Measurements from ENCODE around the gene MAGT1. TPM values are rescaled to one million over a fixed set of nuclear protein-coding genes. Genes with fewer than 3 reads are reported as not detected.
A peak's percentile ranks its signal among the peaks of the same experiment; 100 is the strongest.
"Not testable (repeated sequence)": the region's sequence is repeated elsewhere in the genome, so short reads cannot be mapped to it uniquely, and the experiment has no call there.

Gene MAGT1
- 133 and 198 TPM in 2 replicates for total RNA-seq (2014; rRNA removed; shearing (Covaris generic))

DNA sequence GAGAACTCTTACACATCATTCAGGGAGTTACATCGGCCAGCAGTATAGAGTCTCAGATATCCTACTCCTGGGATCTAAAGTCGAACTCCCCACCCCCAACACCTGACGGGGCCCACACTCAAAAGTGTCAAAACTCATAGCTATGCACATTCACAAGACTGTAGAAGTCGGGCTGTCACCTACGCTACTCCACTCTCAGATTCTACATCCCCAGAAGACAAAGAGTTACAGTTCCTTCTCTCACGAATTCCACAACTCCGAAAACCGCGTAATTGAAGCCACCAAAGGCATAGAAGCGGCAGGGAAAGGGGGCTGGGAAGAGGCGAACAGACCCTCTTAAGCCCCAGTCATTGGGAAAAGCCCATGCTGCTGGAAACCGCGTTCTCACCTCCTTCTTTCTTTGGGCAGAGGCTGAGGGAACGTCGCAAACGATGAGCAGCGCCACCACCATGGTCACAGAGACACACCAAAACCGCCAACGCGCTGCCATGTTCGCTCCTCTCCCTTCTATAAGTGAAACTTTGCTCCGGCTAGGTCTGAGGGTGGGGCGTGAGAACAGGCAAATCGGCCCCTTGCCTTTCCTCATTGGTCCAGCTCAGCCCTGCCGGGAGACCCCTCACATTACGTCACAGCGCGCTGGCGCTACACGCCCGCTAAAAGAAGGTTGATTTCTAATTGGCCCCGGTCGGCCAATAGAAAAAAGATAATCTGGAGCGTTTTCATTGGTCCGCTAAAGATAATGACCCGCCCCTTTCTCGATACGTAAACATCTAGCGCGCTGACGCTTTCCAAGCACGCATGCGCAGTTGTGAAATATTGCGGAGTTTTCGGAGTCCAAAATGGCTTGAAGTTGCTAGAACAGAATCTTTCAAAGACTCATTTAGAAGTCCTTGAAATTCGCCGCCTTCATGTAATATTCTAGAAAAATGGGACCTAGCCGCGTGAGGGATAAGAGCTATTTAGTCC lies at the start of gene MAGT1:
TSS of gene MAGT1 (minus strand) at position 515 of the 966 bp plus-strand sequence. CDS start at position 490, 25 bp downstream.
- peak; percentile 98 for DNase-seq (ENCODE audit: low read depth)

GRCh38 chrX:77945031-77945430 lies 49.8 kb upstream of the MAGT1 start:
- not testable (repeated sequence) for DNase-seq (ENCODE audit: low read depth)

GRCh38 chrX:77938083-77938680 lies 42.9 kb upstream of the MAGT1 start:
- DNase-seq (ENCODE audit: low read depth) = no peak

- peak; percentile 80 for DNase-seq (ENCODE audit: low read depth)
Observed at GRCh38 chrX:77937291-77937690, 42.1 kb upstream of the MAGT1 start.

DNA sequence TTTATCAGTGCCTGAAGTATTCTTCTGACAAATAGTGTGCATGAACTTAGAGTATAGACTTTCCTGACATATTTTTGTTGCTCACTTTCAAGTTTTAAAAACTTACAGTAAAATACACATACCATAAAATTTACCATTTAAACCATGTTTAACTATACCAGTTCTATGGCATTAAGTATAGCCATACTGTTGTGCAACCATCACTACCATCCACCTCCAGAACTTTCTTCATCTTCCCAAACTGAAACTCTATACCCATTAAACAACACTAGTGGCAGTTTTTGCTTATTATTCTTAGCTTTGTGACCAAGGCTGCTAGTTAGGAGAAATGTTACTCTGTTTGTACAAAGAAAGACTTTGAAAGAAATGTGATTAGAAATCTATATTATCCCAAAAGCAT lies 41.1 kb upstream of the MAGT1 start:
- DNase-seq (ENCODE audit: low read depth) = no peak

DNA sequence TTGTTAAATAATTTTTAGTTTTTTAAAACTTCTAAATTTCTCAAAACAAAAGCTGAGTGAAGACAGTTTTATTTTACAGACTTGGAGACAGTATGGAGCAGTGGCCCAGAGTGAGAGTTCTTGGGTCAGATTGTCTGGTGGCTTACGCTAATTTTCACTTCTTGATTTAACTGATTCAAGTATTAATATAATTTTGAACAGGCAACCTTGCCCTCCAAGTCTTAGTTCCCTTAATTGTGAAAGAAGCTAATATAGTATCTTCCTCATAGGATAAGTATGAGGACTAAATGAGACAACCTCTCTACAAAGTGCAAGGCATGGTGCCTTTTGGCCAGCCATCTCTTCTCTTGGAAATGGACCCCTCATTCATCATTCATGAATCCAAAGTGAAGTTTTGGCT lies 40.7 kb upstream of the MAGT1 start:
- no peak for DNase-seq (ENCODE audit: low read depth)

GRCh38 chrX:77930581-77930980 lies 35.3 kb upstream of the MAGT1 start:
- DNase-seq (ENCODE audit: low read depth) = no peak

GRCh38 chrX:77925764-77926163 lies 30.5 kb upstream of the MAGT1 start:
- no peak for DNase-seq (ENCODE audit: low read depth)

DNA sequence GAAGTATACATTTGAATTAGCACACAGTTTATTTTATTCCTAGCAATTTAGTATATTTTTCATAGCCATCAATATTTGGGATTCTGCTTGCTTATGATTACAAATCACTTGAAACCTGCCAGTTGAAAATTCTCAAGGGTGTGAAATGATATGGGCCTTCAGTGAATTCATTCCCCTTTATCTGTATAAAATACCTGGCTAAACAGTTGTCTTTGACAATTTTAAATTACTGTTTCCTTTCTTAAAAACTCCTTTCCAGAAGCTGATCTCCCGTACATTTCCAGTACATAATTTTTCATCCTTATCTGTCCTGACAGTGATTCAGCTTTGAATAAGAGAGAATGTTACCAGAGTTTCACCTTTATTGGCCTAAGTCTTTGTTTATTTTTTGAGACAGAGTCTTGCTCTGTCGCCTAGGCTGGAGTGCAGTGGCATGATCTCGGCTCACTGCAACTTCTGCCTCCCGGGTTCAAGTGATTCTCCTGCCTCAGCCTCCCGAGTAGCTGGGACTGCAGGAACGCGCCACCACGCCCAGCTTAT lies 29.2 kb upstream of the MAGT1 start:
- no peak for DNase-seq (ENCODE audit: low read depth)

DNA sequence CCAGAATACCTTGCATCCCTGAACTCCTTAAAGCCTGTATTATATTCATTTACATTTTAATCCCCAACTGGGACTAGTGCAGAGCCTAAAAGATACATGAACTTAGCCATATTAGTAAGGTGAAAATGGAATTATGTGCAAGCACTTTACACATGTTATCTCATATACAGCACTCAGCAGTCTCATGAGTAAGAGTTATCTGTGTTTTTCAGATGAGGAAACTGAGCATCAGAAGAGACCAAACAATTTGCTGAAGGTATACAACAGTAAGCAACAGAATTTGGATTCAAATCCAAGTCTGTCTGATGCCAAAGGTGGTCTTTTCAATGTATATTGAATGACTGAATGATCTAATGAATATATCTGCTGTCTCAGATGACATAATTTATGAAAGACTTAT lies 27.6 kb upstream of the MAGT1 start:
- DNase-seq (ENCODE audit: low read depth) = no peak

DNA sequence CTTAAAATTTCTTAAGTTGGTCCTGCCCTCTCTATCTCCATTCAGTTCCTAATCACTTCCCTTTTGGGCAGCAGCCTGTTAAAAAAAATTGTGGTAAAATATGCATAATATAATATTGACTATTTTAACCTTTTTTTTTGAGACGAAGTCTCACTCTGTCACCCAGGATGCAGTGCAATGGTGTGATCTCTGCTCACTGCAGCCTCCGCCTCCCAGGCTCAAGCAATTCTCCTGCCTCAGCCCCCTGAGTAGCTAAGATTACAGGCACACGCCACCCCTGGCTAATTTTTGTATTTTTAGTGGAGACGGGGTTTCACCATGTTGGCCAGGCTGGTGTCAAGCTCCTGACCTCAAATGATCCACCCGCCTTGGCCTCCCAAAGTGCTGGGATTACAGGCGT lies 24.1 kb upstream of the MAGT1 start:
- DNase-seq (ENCODE audit: low read depth) = not testable (repeated sequence)

DNA sequence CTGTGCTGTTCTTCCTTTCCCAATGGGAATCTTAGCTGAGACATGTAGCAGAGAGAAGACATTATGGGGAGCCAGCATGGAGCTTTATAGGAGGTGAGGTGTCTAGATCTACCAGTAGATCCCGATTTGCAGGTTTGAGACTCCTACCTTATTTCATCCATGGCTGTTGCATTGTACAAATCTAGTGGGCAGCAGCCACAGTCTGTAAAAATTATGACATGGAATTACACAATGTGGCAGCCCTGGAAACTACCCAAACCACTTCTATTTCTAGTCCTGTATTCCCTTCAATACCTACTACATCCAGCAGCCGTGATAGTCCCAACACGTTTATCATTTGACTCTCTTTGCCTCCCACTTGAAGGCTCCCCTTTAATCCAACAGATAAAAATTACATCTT lies 23.3 kb upstream of the MAGT1 start:
- DNase-seq (ENCODE audit: low read depth) = peak; percentile 53

DNA sequence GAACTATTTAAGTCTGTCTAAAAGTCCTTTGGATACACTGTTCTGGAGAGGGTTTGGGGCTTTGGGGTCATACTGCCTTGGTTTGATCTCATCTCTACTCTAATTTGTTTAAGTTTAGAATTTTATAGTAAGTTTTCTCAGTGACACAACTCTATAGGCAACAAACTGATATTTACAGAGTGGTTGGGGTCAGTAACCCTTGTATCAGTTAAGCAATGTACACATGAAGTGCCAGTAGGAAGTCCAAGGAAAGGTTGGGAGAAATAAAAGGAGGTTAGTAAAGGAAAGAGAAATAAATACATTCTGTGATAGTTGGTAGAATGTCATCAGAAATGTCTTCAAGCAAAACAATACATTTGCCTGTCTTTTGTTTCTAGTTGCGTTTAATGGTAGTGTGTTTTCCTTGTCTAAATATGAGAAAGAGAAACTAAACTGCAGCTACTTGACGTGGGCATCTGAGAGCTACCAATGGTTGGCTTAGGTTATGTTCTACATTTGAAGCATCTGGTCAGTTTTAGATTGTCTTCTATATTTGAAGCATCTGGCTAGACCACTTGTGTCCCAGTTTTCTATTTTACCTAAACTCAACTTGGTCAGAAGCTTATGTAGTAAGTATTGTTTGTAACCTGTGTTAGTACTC lies 22.2 kb upstream of the MAGT1 start:
- no peak for DNase-seq (ENCODE audit: low read depth)

DNA sequence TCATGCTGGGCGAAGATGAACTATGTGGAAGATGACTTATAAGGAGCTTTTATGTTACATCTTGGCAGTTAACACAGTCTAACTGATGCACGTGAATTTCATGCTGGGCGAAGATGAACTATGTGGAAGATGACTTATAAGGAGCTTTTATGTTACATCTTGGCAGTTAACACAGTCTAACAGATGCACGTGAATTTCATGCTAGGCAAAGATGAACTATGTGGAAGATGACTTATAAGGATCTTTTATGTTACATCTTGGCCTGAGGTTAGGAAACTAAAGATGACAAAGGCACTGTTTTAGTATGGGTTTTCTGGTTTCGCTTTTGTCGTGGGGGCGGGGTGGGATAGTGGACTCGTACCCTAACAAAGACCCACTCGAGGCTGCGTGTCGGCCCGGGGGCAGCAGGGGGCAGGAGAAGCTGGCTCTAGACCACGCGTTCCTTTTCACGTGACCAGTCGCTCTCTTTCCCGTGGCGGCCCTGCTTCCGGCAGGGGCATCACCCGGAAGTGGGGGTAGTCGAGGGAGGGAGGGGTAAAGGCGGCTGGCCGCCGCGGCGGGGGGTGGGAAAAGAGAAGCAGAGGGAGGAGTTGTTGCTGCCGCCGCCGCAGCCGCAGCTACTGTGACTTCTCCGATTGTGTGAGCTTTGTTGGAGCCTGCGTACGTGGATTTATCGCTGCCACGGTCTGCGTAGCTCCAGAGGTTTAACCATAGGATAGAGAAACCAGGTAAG lies 15.0 kb upstream of the MAGT1 start, which contains the start of gene ATP7A:
TSS of gene ATP7A (plus strand) at position 586 of the 733 bp plus-strand sequence. CDS start 60,949 bp downstream, outside the sequence.
- DNase-seq (ENCODE audit: low read depth) = peak; percentile 94

DNA sequence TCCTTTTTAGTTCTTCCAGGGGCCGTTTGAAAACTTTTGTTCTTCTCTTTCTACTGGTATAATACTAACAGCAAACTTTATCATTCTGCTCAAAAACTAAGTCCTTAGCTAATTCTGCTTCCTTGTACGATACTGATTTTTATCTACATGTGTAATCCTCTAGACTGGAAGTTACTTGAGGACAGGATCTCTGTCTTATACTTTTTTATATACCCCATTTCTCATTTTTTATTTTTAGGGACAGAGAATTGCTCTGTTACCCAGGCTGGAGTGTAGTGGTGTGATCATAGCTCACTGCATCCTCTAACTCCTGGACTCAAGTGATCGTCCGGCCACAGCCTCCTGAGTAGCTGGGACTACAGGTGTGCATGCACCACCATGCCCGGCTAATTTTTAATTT lies 6.3 kb upstream of the MAGT1 start:
- DNase-seq (ENCODE audit: low read depth) = no peak

DNA sequence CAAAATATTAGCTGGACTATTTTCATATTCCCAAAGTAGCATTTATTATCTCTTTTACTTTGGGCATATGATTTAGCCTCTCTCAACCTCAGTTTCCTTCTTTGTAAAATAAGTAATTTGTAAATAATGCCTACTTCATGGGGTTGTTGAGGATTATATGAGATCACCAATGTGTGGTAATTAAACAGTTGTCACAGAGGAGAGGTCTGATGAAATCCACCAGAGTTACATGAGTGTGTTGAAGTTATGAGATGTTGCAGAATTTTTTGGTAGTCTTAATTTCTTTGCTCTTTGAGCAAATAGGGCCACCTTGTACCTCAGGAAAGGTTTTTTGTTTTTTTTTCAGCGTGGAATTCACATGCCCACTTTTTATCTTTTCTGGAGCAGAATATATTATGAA lies 5.5 kb upstream of the MAGT1 start:
- DNase-seq (ENCODE audit: low read depth) = no peak

- DNase-seq (ENCODE audit: low read depth) = peak; percentile 98
Observed at GRCh38 chrX:77899081-77899828, 4.0 kb upstream of the MAGT1 start, which contains the start of gene COX7B. Gene COX7B (plus strand): TSS chrX:77899468. CDS start chrX:77899554, 86 bp downstream.

GRCh38 chrX:77893713-77894112 lies 1.5 kb downstream of the MAGT1 start:
- no peak for DNase-seq (ENCODE audit: low read depth)

GRCh38 chrX:77892887-77893286 lies 2.3 kb downstream of the MAGT1 start:
- DNase-seq (ENCODE audit: low read depth) = no peak

DNA sequence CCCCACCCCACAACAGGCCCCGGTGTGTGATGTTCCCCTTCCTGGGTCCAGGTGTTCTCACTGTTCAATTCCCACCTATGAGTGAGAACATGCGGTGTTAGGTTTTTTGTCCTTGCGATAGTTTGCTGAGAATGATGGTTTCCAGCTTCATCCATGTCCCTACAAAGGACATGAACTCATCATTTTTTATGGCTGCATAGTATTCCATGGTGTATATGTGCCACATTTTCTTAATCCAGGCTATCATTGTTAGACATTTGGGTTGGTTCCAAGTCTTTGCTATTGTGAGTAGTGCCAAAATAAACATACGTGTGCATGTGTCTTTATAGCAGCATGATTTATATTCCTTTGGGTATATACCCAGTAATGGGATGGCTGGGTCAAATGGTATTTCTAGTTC lies 13.8 kb downstream of the MAGT1 start:
- not testable (repeated sequence) for DNase-seq (ENCODE audit: low read depth)

GRCh38 chrX:77875372-77875771 lies 19.9 kb downstream of the MAGT1 start:
- no peak for DNase-seq (ENCODE audit: low read depth)
